ENCODE results near the gene TOLLIP.

TOLLIP gene

GRCh38 chr11:1297576-1298473 lies 11.6 kb downstream of the TOLLIP start:
- DNase-seq: no peak

GRCh38 chr11:1297011-1297575 lies 12.3 kb downstream of the TOLLIP start:
- DNase-seq: no peak

DNA sequence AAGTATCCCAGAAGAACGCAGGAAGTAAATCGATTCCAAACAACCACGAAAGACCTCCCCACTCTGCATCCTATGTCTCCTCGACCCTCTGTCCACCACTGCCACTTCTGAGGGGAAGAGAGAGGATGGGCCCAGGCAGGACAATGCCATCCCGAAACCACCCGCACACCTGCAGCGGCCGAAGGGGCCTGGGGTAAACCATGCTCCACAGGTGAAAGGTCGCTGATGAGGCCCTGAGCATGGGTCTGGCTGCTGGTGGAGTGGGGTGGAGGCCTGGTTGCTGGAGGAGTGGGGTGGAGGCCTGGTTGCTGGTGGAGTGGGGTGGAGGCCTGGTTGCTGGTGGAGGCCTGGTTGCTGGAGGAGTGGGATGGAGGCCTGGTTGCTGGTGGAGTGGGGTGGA lies 13.1 kb downstream of the TOLLIP start:
- no peak for DNase-seq

DNA sequence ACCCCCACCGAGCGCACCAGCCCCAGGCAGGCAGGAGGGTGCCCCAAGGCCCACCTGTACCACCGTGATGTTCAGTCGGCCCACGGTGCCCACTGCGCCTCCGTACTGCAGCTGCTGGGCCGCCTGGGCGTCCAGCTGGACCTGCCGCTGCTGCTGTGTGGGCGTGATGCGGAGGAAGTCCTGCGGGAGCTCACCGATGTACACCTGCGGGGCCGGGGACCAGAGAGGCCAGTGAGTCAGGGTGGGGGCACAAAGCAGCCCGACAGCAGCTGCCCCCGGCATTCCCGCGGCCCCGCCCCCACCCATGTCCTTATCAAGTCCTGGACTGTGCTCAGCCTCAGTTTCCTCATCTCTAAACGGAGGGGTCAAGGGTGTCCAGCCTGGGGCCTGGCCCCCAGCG lies 13.8 kb downstream of the TOLLIP start:
- no peak for DNase-seq

GRCh38 chr11:1295086-1295485 lies 14.3 kb downstream of the TOLLIP start:
- DNase-seq: no peak

DNA sequence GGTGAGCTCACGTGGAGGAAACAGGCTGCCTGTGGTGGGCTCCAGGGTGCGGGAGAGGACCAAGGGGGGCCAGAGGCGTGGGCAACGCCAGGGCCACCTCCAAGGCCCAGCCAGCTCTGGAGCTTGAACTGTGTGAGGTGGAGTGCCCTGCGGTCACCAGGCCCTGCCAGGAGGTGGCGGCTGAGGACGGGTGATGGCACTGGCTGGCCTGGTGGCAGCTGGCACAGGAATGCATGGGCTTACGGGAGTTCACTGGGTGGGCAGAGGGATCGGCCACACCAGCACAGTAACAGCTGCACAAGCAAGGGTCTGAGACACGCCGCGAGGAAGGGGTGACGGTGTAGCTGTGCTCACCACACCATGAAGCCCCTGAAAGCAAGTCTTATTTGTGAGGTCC lies 15.8 kb downstream of the TOLLIP start:
- DNase-seq: no peak

DNA sequence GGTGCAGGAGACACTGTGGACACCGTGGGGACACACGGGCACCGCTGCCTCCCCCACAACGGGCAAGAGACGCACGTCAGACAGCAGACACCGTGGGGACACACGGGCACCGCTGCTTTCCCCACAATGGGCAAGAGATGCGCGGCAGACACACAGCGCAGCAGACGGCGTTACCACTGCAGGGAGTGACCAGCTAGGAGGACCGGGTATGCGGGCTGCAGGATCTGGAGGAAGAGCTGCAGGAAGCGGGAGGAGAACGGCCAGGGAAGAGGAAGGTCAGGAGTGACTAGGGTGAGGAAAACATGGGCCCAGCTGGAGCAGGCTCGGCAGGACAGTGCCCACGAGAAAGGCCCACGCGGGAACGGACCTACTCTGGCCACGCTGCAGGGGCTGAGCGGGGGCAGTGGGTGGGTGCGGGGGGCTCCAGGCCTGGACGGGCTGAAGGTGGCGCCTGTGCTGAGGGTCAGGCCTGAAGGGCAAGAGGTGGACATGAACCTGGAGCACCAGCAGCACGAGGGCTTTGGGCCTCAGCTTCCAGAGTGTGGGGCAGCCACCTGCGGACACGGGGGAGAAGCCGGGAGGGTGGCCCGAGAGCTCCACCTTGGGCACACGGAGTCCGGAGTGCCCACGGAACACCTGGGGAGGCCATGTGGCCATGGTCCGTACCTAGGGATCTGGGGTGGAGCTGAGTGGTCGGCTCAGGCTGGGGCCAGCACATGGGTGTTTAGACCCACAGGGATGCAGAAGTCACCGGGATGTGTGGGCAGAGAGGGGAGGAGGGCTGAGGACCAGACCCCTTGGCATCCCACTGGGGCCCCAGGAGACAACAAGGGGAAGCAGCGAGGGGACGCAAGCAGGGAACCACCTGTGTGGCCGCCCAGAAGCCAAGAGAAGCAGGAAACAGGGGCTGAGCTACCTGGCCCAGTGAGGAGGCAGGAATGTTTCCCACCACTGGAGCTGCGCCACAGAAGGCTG lies 16.5 kb downstream of the TOLLIP start:
- DNase-seq: no peak

DNA sequence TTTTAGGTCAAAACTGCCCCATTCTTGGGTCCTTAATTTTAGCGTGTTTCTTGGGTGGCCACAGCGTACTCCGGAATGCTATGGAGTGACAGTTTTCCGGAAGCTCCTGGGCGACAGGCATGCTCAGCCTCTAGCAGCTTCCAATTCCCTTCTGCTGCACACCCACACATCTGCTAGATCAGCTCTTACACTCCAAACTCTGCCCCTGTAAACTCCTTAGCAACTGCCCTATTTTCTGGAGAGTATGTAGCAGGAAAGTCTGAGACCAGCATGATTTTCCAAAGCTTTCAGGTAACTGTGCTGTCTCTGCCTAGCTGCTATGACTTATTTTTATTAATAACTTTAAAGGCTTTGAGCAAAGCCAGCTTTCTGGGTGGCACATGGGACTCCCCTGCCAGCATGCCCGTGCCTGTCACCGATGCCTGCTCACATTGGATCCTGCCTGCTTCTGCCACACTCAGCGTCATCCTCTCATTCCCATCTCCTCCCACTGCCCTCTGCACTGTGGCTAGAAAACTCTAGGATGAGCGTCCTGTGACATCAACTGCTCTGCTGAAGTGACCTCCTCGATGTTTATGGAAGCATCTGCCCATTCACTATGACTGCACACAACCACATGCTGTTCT lies 17.3 kb downstream of the TOLLIP start:
- DNase-seq: no peak

DNA sequence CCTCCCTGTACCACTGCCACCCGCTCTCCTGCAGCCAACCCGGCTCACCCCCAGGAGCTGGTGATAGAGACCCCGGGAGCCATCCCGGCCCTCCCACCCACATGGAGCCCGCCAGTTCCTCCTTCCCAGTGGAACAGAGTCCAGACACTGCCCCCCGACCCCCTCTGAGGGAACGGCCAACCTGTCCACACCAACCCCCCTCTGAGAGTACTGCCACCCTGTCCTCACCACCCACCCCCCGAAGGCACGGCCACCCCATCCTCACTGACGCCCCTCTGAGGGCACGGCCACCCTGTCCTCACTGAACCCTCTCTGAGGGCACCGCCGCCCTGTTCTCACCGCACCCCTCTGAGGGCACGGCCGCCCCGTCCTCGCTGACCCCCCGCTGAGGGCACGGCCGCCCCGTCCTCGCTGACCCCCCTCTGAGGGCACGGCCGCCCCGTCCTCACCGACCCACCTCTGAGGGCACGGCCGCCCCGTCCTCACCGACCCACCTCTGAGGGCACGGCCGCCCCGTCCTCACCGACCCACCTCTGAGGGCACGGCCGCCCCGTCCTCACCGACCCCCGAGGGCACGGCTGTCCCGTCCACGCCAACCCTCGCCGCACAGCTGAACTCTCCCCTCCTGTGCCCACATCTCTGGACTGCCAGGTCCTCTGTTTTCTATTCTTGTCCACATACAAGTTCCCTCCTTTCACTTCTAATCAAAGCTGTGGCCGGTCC lies 18.0 kb downstream of the TOLLIP start:
- DNase-seq: no peak

DNA sequence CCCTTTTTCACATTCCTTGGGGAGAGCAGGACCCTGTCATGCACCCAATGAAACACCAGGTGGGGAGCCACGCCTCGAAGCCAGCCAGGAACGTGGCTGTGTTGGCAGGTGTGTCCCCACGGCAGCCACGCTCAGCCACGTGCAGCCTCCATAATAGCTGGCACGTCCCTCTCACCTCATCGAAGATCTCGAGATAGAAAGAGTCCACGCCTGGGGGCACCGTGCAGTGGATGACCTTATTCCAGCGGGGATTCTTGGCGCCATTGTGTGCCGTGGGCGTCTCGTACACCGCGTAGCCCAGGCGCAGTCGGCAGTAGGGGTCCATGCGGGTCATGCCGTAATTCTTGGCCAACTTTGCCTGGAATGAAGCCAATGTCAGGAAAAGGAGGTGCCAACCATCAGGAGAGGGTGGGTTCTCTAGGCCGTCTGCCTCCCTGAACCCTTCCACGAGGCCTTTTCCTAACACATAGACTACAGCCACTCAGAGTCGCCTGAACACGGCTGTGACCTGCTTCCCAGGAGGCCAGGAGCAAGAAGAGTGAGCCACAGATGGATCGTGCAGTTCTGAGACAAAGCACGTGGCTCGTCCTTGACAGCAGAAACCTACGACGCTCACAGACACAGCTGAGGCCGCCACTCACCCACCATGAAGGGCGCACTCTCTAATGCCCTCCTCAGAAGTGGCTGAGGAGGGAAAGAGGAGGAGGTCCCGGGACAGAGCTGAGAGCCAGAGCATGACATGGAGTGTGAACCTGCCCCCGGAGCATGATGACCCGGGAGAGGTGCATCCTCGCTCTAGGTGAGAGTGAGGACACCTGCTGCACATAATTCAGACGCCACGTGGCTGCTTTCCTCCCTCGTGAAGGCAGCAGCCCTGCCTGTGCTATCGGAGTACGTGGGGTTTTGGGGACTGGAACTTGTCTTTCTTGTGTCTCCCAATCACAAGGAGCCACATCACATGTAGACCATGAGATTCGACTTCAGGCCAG lies 19.1 kb downstream of the TOLLIP start:
- DNase-seq: no peak

DNA sequence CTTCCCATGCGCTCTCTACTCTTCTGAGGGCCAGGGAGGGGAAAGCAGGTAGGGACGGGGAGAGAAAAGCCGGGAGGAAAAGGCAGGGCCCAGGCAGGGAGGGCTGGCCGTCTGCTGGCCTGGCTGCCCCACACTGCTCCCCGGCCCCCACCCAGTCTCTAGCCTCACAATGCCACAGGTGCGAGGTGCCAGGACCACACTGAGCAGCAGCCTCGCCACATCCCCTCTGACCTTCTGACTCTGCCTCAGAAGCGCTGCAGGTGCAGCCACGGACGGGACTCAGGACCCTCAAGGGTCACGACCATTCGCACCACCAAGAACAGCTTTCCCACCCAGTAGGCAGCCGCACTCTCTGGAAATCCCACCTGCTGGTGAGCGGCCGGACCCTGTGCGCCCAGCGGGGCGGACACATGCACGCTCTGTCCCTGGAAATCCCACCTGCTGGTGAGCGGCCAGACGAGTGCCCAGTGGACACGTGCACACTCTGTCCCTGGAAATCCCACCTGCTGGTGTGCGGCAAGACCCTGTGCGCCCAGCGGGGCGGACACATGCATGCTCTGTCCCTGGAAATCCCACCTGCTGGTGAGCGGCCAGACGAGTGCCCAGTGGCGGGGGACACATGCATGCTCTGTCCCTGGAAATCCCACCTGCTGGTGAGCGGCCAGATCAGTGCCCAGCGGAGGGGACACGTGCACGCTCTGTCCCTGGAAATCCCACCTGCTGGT lies 20.1 kb downstream of the TOLLIP start:
- DNase-seq: no peak

- no peak for DNase-seq
Measured at GRCh38 chr11:1288426-1289151, 20.8 kb downstream of the TOLLIP start.

DNA sequence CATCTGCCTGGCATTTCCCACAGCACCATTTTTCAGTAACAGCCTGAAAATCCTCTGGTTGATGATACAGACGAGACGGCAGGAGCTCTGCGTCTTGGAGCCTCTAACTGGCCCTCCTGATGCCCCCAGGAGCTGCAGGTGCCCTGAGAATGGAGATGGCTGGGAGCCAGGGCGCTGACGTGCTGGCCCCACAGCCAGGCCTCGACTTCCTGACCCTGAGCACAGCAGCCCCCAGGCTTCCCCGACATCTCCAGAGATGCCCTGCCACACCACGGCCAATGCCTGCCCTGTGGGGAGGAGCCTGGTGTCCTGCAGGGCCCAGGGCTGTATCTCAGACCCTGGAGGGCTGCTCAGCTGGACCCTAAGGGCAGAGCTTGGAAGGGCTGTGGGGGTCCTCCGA lies 21.5 kb downstream of the TOLLIP start:
- DNase-seq: no peak

GRCh38 chr11:1285876-1286275 lies 23.6 kb downstream of the TOLLIP start:
- DNase-seq: no peak

DNA sequence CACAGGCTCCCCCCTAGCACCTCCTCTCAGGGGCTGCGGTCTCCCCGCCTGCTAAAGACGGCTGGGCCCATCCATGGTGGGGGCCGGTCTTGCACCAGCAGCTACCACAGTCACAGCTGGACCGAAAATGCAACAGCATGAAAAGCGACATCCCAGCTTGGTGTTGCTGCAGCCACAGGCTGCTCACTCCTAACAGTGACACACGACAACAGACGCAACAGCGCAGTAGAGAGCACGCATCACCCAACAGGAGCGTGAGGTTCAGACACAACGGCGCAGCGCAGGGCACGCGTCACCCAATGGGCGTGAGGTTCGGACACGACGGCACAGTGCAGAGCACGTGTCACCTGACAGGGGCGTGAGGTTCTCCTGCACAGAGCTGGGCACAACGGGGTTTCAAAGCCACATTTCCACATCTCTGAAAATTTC lies 24.1 kb downstream of the TOLLIP start:
- no peak for DNase-seq

DNA sequence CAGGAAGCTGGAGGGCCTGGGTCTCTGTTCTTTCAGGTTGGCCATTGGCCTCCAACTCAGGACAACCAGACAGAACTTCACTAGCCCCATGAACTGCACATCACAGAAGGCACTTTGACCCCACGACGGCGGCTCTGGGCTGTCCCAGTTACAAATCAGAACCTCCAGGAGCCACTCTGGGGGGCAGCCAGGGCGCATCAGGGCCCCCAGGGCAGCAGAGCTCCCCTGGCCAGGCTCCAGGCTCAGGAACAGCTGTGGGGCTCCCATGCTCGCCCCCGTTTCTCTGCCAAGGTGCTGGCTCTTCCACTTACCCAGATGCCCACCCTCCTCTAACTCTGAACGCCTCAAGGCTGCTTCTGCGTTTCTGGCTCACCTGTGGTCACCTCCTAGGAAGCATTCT lies 25.5 kb downstream of the TOLLIP start:
- no peak for DNase-seq

DNA sequence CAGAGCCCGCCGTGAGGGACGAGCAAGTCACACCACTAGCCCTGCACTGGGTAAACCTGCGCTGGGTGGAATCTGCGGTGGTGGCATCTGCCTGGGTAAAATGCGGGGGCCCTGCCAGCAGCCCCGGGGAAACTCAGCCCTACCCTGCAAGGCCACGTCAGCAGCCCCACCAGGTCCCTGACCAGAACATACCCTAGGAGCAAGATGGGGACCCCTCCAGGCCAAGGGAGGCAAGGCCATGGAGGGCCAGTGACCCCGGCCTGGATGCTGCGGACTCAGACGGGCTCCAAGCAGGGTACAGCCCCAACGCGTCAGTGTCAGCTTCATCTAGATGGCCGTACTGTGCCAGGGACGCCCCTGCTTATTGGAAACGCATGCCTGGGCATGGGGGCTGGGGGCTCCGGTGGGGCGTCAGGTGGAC lies 26.3 kb downstream of the TOLLIP start:
- DNase-seq: no peak

DNA sequence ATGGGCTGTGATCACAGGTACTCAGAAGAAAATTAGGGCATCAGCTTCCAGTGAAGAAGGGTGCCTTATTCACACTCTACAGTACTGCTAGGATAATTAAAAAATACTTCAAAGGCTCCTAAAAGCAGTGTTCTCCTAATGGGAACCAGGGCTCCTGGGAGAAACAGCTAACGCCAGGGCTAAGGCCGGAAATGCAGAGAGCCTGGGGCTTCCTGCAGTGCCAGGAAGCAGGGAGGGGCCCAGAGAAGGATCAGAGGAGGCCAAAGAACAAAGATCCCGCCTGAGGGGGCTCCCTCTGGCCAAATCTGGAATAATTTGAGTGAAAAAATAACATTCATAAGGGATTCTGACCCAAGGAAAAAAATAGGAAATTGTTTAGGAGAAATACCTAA lies 27.5 kb downstream of the TOLLIP start:
- DNase-seq: no peak

GRCh38 chr11:1281326-1281973 lies 28.0 kb downstream of the TOLLIP start:
- DNase-seq: no peak
